B cell (primary cell): ENCODE results near the gene MATN1. TPM values are rescaled to one million over a fixed set of nuclear protein-coding genes. Genes with fewer than 3 reads are reported as not detected.

Source experiments
- ATAC-seq: fragments of 200-7000 bp; cut with Tn5 transposase; one replicate; pipeline ENCODE4 v1.10.0; 2021; ENCODE audit warnings: low read depth, mild to moderate bottlenecking, moderate number of reproducible peaks, moderate library complexity
- CTCF ChIA-PET: fragments of 350-600 bp; sonication (Branson Sonifier 250); formaldehyde crosslinking; loops from one replicate; lab custom pipeline; 2021; ENCODE audit warnings: antibody characterized with exemption, inconsistent platforms; lab: Charles Lee
- POLR2A ChIA-PET: fragments of 350-600 bp; sonication (Branson Sonifier 250); formaldehyde crosslinking; loops from one replicate; lab custom pipeline; 2021; ENCODE audit warnings: antibody characterized with exemption; lab: Charles Lee
- DNase-seq: peaks from one replicate; pipeline ENCODE4 v3.0.0; 2013
- H2AFZ ChIP-seq: 2 replicates; pipeline ENCODE4 v1.6.1; 2012; ENCODE audit warnings: mild to moderate bottlenecking, low read depth, low read length; ENCODE audit not compliant: insufficient read depth, poor library complexity, severe bottlenecking
- H3K27ac ChIP-seq, 2 donors: 1 replicate in 1 of 2; 2 replicates in 1 of 2; pipeline ENCODE4 v1.5.1; 2012 to 2013; ENCODE audit warnings: low read length in 2 of 2, mild to moderate bottlenecking in 2 of 2, moderate library complexity in 1 of 2
- H3K27me3 ChIP-seq, 4 experiments: fragments of 200-600 bp in 1 of 4; sonication (generic) in 1 of 4; replicated peaks in 1 of 4; 1 replicate in 2 of 4; 2 replicates in 2 of 4; pipeline versions ENCODE4 v1.6.1 to v1.7.0; 2013 to 2016; ENCODE audit warnings: low read length in 3 of 4, mild to moderate bottlenecking in 2 of 4, mixed read lengths in 1 of 4, moderate library complexity in 1 of 4; ENCODE audit not compliant: insufficient read depth in 4 of 4, control insufficient read depth in 3 of 4; ENCODE audit errors: control extremely low read depth in 1 of 4
- H3K36me3 ChIP-seq, 2 experiments: replicated peaks in 1 of 2; 1 replicate in 1 of 2; 2 replicates in 1 of 2; pipeline versions ENCODE4 v1.6.1 to v1.7.1; 2013; ENCODE audit warnings: low read length in 1 of 2; ENCODE audit not compliant: insufficient read depth in 2 of 2, control insufficient read depth in 1 of 2; ENCODE audit errors: control extremely low read depth in 1 of 2, extremely low read depth in 1 of 2
- H3K4me1 ChIP-seq, 2 donors: fragments of 200-600 bp in 1 of 2; sonication (generic) in 1 of 2; 1 replicate in 1 of 2; 2 replicates in 1 of 2; pipeline versions ENCODE4 v1.5.1 to v1.6.1; 2013 to 2017; ENCODE audit warnings: low read length in 2 of 2; ENCODE audit not compliant: control insufficient read depth in 2 of 2, insufficient read depth in 2 of 2
- H3K4me2 ChIP-seq: replicated peaks from 2 replicates; pipeline ENCODE3; 2012; ENCODE audit warnings: mild to moderate bottlenecking, low read depth, low read length; ENCODE audit not compliant: poor library complexity, severe bottlenecking
- H3K4me3 ChIP-seq, 5 experiments: fragments of 200-600 bp in 1 of 5; sonication (generic) in 1 of 5; 1 replicate in 3 of 5; 2 replicates in 2 of 5; pipeline versions ENCODE4 v1.5.1 to v1.7.0; 2011 to 2016; ENCODE audit warnings: low read length in 4 of 5, mild to moderate bottlenecking in 4 of 5, low read depth in 2 of 5, control low read depth in 1 of 5, moderate library complexity in 1 of 5; ENCODE audit not compliant: insufficient read depth in 1 of 5; ENCODE audit errors: control extremely low read depth in 1 of 5, extremely low read depth in 1 of 5
- H3K79me2 ChIP-seq: fragments of 200-600 bp; sonication (generic); one replicate; pipeline ENCODE4 v1.6.0; 2016; ENCODE audit warnings: low read length; ENCODE audit not compliant: control insufficient read depth, insufficient read depth
- H3K9ac ChIP-seq: fragments of 200-600 bp; sonication (generic); 2 replicates; pipeline ENCODE4 v1.6.1; 2017; ENCODE audit warnings: mild to moderate bottlenecking, low read length, moderate library complexity
- H3K9me3 ChIP-seq, 3 donors: one replicate each; pipeline versions ENCODE4 v1.6.1 to v1.7.1; 2013; ENCODE audit warnings: low read length in 2 of 3; ENCODE audit not compliant: control insufficient read depth in 2 of 3, insufficient read depth in 1 of 3; ENCODE audit errors: control extremely low read depth in 1 of 3
- H4K20me1 ChIP-seq: 2 replicates; pipeline ENCODE4 v1.6.0; 2012; ENCODE audit warnings: mild to moderate bottlenecking, low read length; ENCODE audit not compliant: insufficient read depth, control insufficient read depth, poor library complexity, severe bottlenecking
- H3K27ac Mint-ChIP-seq: one replicate; pipeline ENCODE4 v1.8.0; 2021; ENCODE audit warnings: mixed read lengths
- H3K27me3 Mint-ChIP-seq: one replicate; pipeline ENCODE4 v1.8.0; 2021; ENCODE audit warnings: mixed read lengths
- H3K4me1 Mint-ChIP-seq: one replicate; pipeline ENCODE4 v1.8.0; 2021; ENCODE audit warnings: mixed read lengths
- H3K4me3 Mint-ChIP-seq: one replicate; pipeline ENCODE4 v1.8.0; 2021; ENCODE audit warnings: mixed read lengths
- H3K9me3 Mint-ChIP-seq: one replicate; pipeline ENCODE4 v1.8.0; 2022; ENCODE audit warnings: mixed read lengths; ENCODE audit not compliant: insufficient read depth
- EZH2 ChIP-seq: IDR thresholded peaks from 2 replicates; pipeline ENCODE4 v1.6.1; 2012; ENCODE audit warnings: borderline replicate concordance, low read depth, mild to moderate bottlenecking, moderate library complexity, low read length; ENCODE audit not compliant: insufficient read depth, poor library complexity, severe bottlenecking
- WGBS: methylation state at CpG from one replicate; pipeline ENCODE4 v1.1.5; 2013; ENCODE audit warnings: missing lambda C conversion rate; ENCODE audit not compliant: insufficient coverage; 5-methylcytosine and 5-hydroxymethylcytosine counted together
- intact Hi-C: fragments of 100-400 bp; cut with micrococcal nuclease; formaldehyde crosslinking; loops from one replicate; pipeline ENCODE4 v1.10.0; 2022
- polyA plus RNA-seq: library from polyadenylated mRNA; depleted of rRNA; stranded (reverse); fragments of >200 nt; gene quantifications from 2 replicates; pipeline ENCODE4 v1.2.3, GENCODE V29; 2012
- total RNA-seq, 2 donors: library from RNA; stranded (reverse); fragments of 120-200 nt in 1 of 2; gene quantifications; 1 replicate in 1 of 2; 2 replicates in 1 of 2; pipeline versions ENCODE4 v1.2.3 to v1.2.4, GENCODE V29; 2013 to 2022
- TF ChIP-seq, protein P1 (sequence below): fragments of 200-600 bp; IDR thresholded peaks from one replicate; pipeline ENCODE4 v1.8.0; 2022; ENCODE audit warnings: antibody characterized with exemption, mild to moderate bottlenecking

MATN1 gene
- total and polyA plus RNA-seq, 2 donors (not counting 1 experiment from before 2014, with no cell fraction given) = 2.5 to 3.2 TPM

DNA sequence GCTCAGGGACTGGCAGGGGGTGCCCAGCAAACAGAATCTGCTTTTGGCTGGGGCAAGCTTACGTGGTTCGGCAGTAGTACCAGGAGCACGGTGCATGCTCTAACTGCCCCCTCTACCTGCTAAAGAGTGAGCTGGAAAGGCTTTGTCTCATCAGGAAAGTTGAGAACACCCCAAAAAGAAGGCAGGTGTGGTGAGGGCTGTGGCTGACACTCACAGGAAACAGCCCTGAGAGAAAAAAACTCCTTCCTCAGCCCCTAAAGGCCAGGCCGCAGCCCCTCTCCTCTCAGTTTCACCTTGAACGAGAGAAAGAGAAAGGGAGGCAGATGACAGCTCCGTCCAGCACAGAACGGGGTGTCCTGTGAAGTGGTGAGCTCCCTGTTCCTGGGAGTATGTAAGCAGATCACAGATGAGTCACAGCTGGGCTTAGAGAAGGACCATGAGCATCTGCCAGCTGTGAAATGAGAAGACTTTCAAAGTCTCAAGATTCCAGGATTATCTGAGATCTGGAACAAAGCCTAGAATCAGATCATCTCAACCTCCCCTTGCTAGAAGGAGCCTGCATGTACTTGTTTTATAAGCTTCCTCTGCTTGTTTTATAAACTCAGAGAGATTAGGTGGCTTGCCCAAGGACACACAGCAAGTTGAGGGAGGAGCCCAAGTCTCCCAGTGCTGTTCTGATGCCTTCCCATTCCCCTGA lies 20.8 kb upstream of the MATN1 start:
- Histone ChIP-seq H3K4me2 (peak overlapping the region; percentile 94), H3K9me3 (no peaks in the 10 kb centered on the region), H3K27me3 (no peaks in the 10 kb centered on the region), H2AFZ (no peak overlapping the region), H3K27ac (peak overlapping the region; percentile 98 to 100), H3K36me3 (peaks cover 0 to 88% of the 10 kb centered on the region in 2 experiments), H3K9ac (peak overlapping the region; percentile 46), H4K20me1 (peaks cover 95% of the 10 kb centered on the region), H3K4me1 (peaks cover 89 to 99% of the 10 kb centered on the region in 2 donors), H3K4me3 (peak overlapping the region in 4 of 5 experiments; percentile 16 to 62 (median 28)), H3K79me2 (peaks cover 99% of the 10 kb centered on the region)
- ChIA-PET POLR2A (interaction anchor here (0.6 to 10.4 kb wide), 13 partner anchors 11 to 163 kb away, joined by 3 to 152 read pairs (median 4); partner anchors contain the start of gene LAPTM5), CTCF (interaction anchor here (0.6 to 38.6 kb wide), 8 partner anchors 10 to 593 kb away, joined by 3 to 769 read pairs (median 14); partner anchors contain the start of genes LAPTM5 and MATN1)
- H3K27ac Mint-ChIP-seq = peak overlapping the region; percentile 87
- DNase-seq (no peak), ATAC-seq (peak; percentile 26)
- peaks cover 99% of the 10 kb centered on the region for H3K4me1 Mint-ChIP-seq
- TF ChIP-seq, protein P1, sequence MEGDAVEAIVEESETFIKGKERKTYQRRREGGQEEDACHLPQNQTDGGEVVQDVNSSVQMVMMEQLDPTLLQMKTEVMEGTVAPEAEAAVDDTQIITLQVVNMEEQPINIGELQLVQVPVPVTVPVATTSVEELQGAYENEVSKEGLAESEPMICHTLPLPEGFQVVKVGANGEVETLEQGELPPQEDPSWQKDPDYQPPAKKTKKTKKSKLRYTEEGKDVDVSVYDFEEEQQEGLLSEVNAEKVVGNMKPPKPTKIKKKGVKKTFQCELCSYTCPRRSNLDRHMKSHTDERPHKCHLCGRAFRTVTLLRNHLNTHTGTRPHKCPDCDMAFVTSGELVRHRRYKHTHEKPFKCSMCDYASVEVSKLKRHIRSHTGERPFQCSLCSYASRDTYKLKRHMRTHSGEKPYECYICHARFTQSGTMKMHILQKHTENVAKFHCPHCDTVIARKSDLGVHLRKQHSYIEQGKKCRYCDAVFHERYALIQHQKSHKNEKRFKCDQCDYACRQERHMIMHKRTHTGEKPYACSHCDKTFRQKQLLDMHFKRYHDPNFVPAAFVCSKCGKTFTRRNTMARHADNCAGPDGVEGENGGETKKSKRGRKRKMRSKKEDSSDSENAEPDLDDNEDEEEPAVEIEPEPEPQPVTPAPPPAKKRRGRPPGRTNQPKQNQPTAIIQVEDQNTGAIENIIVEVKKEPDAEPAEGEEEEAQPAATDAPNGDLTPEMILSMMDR = no peak
- no peak for TF ChIP-seq EZH2
- peak overlapping the region; percentile 78 for H3K4me3 Mint-ChIP-seq
- no peaks in the 10 kb centered on the region for H3K9me3 Mint-ChIP-seq
- WGBS = 20% methylated on average over 6 of the region's 7 CpGs
- intact Hi-C loops = loop anchor here (2.0 to 5.0 kb wide), 2 partner anchors 19 to 33 kb away; no protein-coding TSS in a partner anchor
- no peaks in the 10 kb centered on the region for H3K27me3 Mint-ChIP-seq
